ENCODE results near the gene CDH23. TPM values are rescaled to one million over a fixed set of nuclear protein-coding genes. Genes with fewer than 3 reads are reported as not detected.

The CDH23 gene
- total RNA-seq, 1 donor from 2014 or later, result 3.7 TPM

- intact Hi-C loops (cut with DNase I), result no loop called here
- ATAC-seq (ENCODE audit: poor library complexity) (no peak), DNase-seq (no peak)
Observed at GRCh38 chr10:71432101-71432905, 35.6 kb downstream of the CDH23 start.

- no peak for DNase-seq
- no peak for ATAC-seq (ENCODE audit: poor library complexity)
Observed at GRCh38 chr10:71432956-71433767, 36.4 kb downstream of the CDH23 start.

GRCh38 chr10:71433768-71434744, 37.3 kb downstream of the CDH23 start:
- intact Hi-C loops (cut with DNase I), result no loop called here
- ATAC-seq (ENCODE audit: poor library complexity) (no peak), DNase-seq (no peak)

More at GRCh38 chr10:71432956-71433767, 36.4 kb downstream of the CDH23 start:
- intact Hi-C loops (cut with DNase I), result no loop called here

DNA sequence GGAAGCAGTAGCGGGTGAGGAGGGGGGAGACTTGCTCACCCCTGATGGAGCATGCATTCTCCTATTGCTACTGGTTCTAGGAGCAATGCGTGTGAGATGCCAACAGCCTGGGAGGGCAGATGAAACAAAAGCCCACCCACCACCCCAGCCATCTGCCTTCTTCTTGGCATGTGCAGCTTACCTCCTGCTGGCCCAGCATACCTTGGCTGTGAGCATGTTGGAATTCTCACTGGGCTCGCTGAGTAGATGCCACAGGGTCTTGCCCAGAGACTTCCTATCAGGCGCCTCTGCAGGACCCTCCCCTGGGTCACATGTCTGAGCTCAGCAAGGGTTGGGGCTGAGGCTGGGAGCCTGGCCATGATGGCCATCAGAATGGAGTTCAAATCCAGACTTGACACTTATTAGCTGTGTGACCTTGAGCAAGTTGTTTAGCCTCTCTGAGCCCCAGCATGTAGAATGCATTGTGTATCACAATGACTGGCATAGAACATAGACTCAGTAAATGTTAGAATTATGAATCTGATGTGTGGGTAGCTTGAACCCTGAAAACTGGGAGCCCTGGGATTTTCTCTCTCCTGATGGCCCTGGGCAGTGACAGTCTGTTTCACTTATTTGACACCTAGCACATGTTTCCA, 38.2 kb downstream of the CDH23 start:
- intact Hi-C loops (cut with DNase I), result no loop called here
- ATAC-seq (ENCODE audit: poor library complexity) (no peak), DNase-seq (no peak)

DNA sequence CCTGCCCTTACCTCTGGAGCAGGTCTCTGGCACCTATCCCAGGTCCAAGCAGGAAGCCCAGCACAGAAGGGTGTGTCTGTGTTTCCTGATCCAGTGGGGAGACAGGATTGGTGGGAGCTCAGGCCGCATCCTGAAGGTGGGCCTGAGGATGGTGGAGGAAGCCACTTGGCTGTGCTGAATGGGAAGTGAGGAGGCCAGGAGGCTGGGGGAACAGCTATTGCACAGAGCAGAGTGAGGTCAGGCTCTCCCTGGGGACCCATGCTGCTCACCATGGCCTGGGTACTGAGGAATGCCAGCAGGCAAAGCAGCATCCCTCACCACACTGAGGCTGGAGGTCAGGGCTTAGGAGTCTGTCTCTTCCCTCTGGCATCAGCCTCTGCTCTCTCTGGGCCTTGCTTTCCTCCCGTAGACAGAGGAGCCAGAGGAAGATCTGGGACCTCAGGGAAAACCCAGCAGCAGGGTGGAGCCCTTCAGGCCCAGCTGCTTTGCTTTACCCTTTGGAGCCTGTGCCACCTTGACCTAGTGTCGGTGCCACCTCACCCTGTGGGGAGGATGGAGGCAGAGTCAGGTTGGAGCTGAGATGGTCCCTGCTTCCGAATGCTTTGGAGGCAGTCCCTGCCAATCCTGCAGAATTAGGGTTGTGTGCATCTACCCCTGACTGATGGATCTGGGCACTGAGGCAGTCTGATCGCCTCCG, 39.0 kb downstream of the CDH23 start:
- DNase-seq (peak; percentile 58), ATAC-seq (ENCODE audit: poor library complexity) (peak; percentile 39)
- intact Hi-C loops (cut with DNase I), result no loop called here

- ATAC-seq (ENCODE audit: poor library complexity) (peak; percentile 43), DNase-seq (no peak)
- intact Hi-C loops (cut with DNase I), result no loop called here
Observed at GRCh38 chr10:71436268-71437125, 39.8 kb downstream of the CDH23 start.

DNA sequence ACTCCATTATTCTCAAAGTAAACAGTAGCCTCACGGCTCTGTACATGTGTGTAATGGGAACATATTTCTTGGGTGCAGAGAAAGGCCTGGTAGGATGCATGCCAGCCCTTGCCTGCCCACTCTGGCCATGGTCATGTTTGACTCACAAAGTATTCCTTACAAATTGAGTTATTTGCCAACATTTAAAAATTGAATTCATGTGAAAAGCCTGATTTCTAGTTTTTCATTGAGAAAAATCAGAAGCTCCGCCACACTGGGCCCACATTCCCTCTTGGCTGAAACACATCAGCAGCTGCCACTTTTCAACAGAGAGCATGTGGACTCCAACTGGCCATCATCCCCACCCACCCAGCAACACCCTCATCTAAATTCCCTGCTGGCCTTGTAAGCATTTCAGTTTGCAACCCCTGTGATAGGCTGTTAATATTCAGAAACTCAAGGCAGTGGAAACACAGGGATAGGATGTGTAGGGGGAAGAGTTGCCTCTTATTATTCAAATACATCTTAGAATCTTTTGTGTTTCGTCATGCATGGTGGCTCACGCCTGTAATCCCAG, 40.9 kb downstream of the CDH23 start:
- DNase-seq (no peak), ATAC-seq (ENCODE audit: poor library complexity) (peak; percentile 50)
- intact Hi-C loops (cut with DNase I), result no loop called here

GRCh38 chr10:71438761-71439160, 42.0 kb downstream of the CDH23 start:
- DNase-seq (no peak), ATAC-seq (ENCODE audit: poor library complexity) (no peak)
- intact Hi-C loops (cut with DNase I), result no loop called here

GRCh38 chr10:71439670-71440425, 43.1 kb downstream of the CDH23 start:
- intact Hi-C loops (cut with DNase I), result no loop called here
- no peak for ATAC-seq (ENCODE audit: poor library complexity)
- no peak for DNase-seq

DNA sequence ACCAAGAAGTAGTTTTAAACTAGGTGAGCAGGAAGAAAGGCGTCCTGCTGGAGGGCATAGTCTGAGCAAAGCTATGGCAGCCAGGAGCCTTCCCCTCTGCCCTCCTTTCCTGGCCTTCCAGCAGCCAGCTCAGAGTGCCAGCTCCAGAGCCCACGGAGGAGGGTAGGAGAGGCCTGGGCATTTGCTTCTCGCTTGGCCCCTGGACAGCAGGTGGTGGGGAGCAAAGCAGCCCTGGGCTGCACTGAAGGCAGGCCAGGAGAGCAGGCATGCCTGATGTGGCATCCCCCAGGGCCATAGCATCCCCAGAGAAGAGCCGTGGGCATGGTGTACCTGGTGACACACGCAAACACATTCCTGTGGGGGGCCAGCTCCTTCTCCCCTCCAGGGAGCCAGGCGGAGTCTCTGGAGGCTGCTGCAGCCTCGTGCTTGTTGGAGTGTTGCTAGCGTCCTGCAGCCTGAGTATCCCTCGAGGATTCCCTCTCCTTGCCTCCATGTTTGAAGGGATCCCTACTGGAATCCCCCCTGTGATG, 43.9 kb downstream of the CDH23 start:
- no peak for DNase-seq
- intact Hi-C loops (cut with DNase I), result no loop called here
- ATAC-seq (ENCODE audit: poor library complexity), result no peak

DNA sequence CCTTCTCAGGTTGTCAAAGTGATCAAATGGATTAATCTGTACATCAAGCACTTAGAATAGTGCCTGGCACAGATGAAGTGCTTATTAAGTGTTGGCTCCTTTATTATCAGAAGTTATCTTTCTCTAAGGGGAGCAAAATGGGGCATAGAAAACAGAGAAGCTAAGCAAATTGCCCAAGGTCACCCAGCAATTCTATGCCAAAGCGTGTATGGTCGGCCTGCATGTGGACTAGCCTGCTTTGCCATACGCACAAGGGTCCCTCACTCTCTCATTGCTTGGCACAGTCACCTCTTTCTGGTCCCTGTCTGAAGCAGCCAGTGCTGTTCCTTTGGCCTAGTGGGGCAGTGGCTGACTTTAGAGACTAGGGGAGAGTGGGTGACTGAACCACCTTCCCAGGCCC, 45.3 kb downstream of the CDH23 start:
- ATAC-seq (ENCODE audit: poor library complexity) (no peak), DNase-seq (no peak)
- intact Hi-C loops (cut with DNase I), result no loop called here

GRCh38 chr10:71442859-71443570, 46.3 kb downstream of the CDH23 start:
- ATAC-seq (ENCODE audit: poor library complexity), result no peak
- DNase-seq, result no peak
- intact Hi-C loops (cut with DNase I), result no loop called here

DNA sequence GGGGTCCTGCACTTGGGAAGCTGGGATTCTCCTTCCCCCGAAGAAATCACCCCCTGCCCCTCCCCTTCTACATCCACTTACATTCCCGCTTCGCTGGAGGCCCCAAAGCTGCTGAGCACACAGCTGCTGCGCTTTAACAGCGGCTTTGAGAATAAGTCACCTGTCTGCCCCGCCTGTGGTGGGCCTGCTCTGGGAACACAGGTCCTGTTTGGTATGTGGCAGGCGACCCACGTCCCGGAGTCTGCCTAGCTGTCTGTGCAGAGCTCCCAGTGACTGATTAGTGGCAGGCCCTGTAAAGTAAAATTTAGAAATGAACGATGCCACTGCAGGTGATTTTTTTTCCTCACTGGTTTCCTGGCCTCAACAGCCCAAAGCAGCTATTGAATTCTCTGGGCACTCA, 47.0 kb downstream of the CDH23 start:
- intact Hi-C loops (cut with DNase I), result no loop called here
- DNase-seq, result no peak
- ATAC-seq (ENCODE audit: poor library complexity), result no peak

DNA sequence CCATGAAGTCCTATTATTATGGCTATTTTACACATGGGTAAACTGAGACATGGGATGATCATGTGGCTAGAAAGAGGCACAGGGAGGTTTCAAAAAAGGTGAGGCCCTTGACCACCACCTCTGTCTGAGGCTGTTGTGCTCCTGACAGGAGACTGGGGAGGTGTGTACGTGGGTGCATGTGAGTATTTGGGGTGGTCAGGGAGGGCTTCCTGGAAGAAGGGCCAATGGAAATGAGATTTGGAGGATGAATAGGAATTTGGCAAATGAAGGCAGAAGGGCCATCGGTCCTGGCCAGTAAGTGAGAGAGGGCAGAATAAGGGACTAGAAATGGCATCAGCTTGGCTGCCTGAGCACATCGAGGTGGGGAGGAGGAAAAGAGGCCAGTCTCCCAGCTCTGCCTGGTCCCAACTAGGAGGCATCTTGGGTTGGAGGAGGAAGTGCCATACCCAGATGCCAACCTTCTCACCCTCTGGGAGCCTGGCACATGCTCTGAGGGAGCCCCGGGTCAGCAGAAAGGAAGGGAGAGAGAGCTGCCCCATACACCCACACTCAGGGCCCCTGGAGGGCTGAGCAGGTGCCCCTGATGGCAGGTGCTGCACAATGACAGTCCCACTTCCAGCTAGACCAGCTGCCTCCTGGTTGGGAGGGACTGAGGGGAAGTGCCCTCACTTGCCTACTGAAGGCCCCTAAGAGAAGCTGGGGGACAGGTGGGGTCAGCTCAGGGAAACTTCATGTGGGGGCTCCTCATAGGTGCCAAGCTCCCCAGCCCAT, 47.7 kb downstream of the CDH23 start:
- ATAC-seq (ENCODE audit: poor library complexity) (no peak), DNase-seq (no peak)
- intact Hi-C loops (cut with DNase I), result no loop called here

Data from Right ventricle myocardium superior (tissue), 1 donor.